Muscle of leg (tissue), 11 donors: ENCODE measurements around the gene PARP14. TPM values are rescaled to one million over a fixed set of nuclear protein-coding genes. Genes with fewer than 3 reads are reported as not detected.
"Not testable (repeated sequence)": the region's sequence is repeated elsewhere in the genome, so short reads cannot be mapped to it uniquely, and the experiment has no call there.

Experiments used
- DNase-seq: peaks from one replicate; pipeline ENCODE4 v3.0.0; 2013
- H3K27ac ChIP-seq: one replicate; pipeline ENCODE4 v1.5.1; 2013; ENCODE audit warnings: mild to moderate bottlenecking, low read length, control low read depth
- H3K27me3 ChIP-seq: one replicate; pipeline ENCODE4 v1.6.1; 2013; ENCODE audit warnings: low read length; ENCODE audit not compliant: control insufficient read depth, insufficient read depth
- H3K36me3 ChIP-seq: one replicate; pipeline ENCODE4 v1.6.1; 2013; ENCODE audit warnings: low read length; ENCODE audit not compliant: control insufficient read depth, insufficient read depth
- H3K4me1 ChIP-seq: one replicate; pipeline ENCODE4 v1.6.1; 2013; ENCODE audit warnings: low read length; ENCODE audit not compliant: control insufficient read depth, insufficient read depth
- H3K4me3 ChIP-seq: one replicate; pipeline ENCODE4 v1.5.1; 2013; ENCODE audit warnings: low read length, control low read depth
- H3K9me3 ChIP-seq: replicated peaks from 2 replicates; pipeline ENCODE4 v1.6.1; 2013; ENCODE audit warnings: low read depth, low read length; ENCODE audit not compliant: control insufficient read depth
- WGBS: methylation state at CpG from one replicate; pipeline ENCODE4 v1.1.5; 2013; ENCODE audit warnings: missing lambda C conversion rate; ENCODE audit not compliant: insufficient coverage; 5-methylcytosine and 5-hydroxymethylcytosine counted together
- polyA plus RNA-seq, 8 donors: library from polyadenylated mRNA; unstranded; fragments of 120-200 nt; gene quantifications; one replicate each; pipeline versions ENCODE4 v1.2.1 to v1.2.3, GENCODE V29; 2013; ENCODE audit warnings: inconsistent platforms in 1 of 8, low replicate concordance in 1 of 8; ENCODE audit not compliant: insufficient read length in 8 of 8, insufficient read depth in 1 of 8
- total RNA-seq: library from RNA; stranded (reverse); fragments of 120-200 nt; gene quantifications from one replicate; pipeline ENCODE4 v1.2.4, GENCODE V29; 2013

PARP14 gene
- total and polyA plus RNA-seq, 9 donors = 6.6 to 12.9 (median 8.7) TPM

GRCh38 chr3:122742234-122742633 is 61.6 kb downstream of the PARP14 start:
- no peak overlapping the region for H3K4me3 ChIP-seq
- H3K36me3 ChIP-seq = peaks cover 12% of the 10 kb centered on the region
- no peaks in the 10 kb centered on the region for H3K27me3 ChIP-seq
- DNase-seq = no peak
- no peak overlapping the region for H3K27ac ChIP-seq
- H3K4me1 ChIP-seq = no peaks in the 10 kb centered on the region
- no peaks in the 10 kb centered on the region for H3K9me3 ChIP-seq

- DNase-seq = no peak
- H3K27ac ChIP-seq = no peak overlapping the region
- peaks cover 12% of the 10 kb centered on the region for H3K36me3 ChIP-seq
- H3K4me1 ChIP-seq = no peaks in the 10 kb centered on the region
- 100% methylated on average over 1 of the region's 4 CpGs for WGBS
- no peaks in the 10 kb centered on the region for H3K9me3 ChIP-seq
- no peak overlapping the region for H3K4me3 ChIP-seq
- H3K27me3 ChIP-seq = no peaks in the 10 kb centered on the region
Measured at GRCh38 chr3:122743581-122744120, 63.0 kb downstream of the PARP14 start.

DNA sequence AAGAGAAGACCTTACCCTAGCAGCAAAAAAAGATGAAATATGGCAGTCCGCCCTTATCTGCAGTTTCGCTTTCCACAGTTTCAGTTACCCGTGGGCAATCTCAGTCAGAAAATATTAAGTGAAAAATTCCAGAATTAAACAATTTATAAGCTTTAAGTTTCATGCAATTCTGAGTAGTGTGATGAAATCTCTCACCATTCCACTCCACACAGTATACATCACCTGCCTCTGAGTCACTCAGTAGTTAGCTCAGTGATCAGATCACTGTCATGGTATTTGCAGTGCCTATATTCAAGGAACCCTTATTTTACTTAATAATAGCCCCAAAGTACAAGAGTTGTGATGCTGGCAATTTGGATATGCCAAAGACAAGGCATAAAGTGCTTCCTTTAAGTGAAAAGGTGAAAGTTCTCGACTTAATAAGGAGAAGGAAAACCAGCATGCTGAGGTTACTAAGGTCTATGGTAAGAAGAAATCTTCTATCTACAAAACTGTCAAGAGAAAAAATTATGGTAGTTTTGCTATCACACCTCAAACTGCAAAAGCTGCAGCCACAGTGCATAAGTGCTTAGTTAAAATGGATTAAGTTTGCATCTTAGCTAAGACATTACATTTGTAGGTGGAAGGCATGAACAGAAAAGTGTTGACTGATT is 64.9 kb downstream of the PARP14 start:
- Histone ChIP-seq H3K4me1 (no peaks in the 10 kb centered on the region), H3K27ac (no peak overlapping the region), H3K9me3 (no peaks in the 10 kb centered on the region), H3K4me3 (no peak overlapping the region), H3K27me3 (no peaks in the 10 kb centered on the region), H3K36me3 (peaks cover 1% of the 10 kb centered on the region)
- DNase-seq = no peak
- WGBS = no CpG with 5 or more reads among the region's 4 CpGs

GRCh38 chr3:122747295-122747694 is 66.7 kb downstream of the PARP14 start:
- not testable (repeated sequence) for DNase-seq, H3K4me3 ChIP-seq, H3K27me3 ChIP-seq, H3K27ac ChIP-seq, H3K36me3 ChIP-seq, H3K9me3 ChIP-seq, H3K4me1 ChIP-seq
- 97% methylated on average over 6 of the region's 35 CpGs for WGBS

GRCh38 chr3:122748347-122748746 is 67.7 kb downstream of the PARP14 start:
- no CpG with 5 or more reads among the region's 1 CpG for WGBS
- H3K36me3 ChIP-seq = peaks cover 5% of the 10 kb centered on the region
- H3K9me3 ChIP-seq = no peaks in the 10 kb centered on the region
- no peak overlapping the region for H3K27ac ChIP-seq
- no peaks in the 10 kb centered on the region for H3K27me3 ChIP-seq
- no peaks in the 10 kb centered on the region for H3K4me1 ChIP-seq
- H3K4me3 ChIP-seq = no peak overlapping the region
- no peak for DNase-seq

DNA sequence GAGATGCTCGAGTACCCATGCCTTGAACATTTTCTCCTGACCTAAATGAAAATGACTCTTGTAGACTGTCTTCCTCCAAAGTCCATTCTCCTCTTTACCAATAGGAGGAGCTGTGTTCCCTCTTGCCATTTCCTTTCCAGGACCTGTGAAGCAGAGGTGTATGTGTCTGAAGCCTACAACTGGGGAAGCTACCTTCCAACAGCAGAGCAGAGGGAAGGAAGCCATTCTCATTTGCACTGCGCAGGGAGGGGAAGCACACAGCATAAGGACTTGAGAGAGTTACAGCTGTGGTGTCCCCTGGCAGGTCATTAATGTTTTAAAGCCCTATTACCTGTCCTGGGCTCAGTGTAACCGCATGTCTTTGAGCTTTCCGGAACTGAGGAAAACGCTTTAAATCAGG is 74.3 kb downstream of the PARP14 start:
- H3K27me3 ChIP-seq = no peaks in the 10 kb centered on the region
- H3K36me3 ChIP-seq = peaks cover 10% of the 10 kb centered on the region
- DNase-seq = peak; percentile 17
- no peak overlapping the region for H3K27ac ChIP-seq
- H3K9me3 ChIP-seq = no peaks in the 10 kb centered on the region
- H3K4me1 ChIP-seq = no peaks in the 10 kb centered on the region
- no peak overlapping the region for H3K4me3 ChIP-seq
- whole genome bisulfite sequencing = 50% methylated on average over 2 of the region's 5 CpGs

DNA sequence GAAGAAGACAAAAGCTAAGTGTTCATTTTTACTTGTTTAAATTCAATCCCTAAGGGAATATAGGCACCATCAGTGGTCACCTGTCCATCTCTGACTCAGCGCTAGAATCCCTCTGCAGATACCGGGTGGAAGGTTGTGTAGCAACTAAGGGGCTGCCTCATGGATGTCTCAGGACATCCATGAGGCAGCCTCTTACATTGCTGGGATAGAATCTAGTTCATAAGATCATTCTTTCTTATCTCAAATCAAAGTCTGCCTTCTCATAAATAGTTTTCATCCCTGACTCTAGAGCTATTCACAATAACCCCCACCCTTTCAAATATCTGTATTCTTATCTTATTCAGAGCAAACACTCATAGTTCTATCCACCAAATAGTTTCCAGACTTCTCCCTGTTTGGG is 74.9 kb downstream of the PARP14 start:
- Histone ChIP-seq H3K4me1 (no peaks in the 10 kb centered on the region), H3K27me3 (no peaks in the 10 kb centered on the region), H3K9me3 (no peaks in the 10 kb centered on the region), H3K27ac (no peak overlapping the region), H3K4me3 (no peak overlapping the region), H3K36me3 (peaks cover 10% of the 10 kb centered on the region)
- WGBS = no CpG with 5 or more reads among the region's 2 CpGs
- DNase-seq = no peak

DNA sequence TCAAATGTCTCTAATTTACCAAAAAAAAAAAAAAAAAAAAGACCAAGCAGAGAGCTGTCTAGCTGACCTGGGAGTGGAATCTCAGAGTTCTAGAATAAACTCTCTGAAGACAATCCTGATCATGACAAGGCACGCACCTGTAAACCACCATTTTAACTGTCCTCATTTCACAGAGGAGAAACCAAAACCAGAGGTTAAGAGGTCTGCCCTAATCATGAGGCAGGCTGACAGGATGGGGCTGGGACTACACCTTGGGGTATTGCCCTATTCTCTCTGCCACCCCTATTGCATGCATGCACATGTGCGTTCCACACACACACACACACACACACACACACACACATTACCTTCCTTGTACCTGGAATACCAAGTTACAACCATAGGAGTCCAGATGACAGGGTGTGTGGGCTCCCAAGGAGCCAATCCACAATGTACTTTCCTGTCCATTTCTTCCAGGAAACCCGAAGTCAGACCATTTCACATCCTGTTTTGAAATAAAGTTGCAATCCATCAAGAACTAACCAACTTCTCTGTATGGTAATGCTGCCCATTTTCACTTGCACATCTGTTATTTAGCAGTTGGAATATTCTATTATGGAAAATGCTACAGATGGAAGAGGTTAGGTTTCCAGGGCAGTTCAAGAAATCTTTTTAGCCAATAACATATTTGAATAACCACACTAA is 78.4 kb downstream of the PARP14 start:
- Histone ChIP-seq H3K4me1 (no peaks in the 10 kb centered on the region), H3K36me3 (peaks cover 8% of the 10 kb centered on the region), H3K27me3 (no peaks in the 10 kb centered on the region), H3K9me3 (no peaks in the 10 kb centered on the region), H3K27ac (no peak overlapping the region), H3K4me3 (no peak overlapping the region)
- WGBS = 100% methylated on average over 1 of the region's 3 CpGs
- peak; percentile 48 for DNase-seq

DNA sequence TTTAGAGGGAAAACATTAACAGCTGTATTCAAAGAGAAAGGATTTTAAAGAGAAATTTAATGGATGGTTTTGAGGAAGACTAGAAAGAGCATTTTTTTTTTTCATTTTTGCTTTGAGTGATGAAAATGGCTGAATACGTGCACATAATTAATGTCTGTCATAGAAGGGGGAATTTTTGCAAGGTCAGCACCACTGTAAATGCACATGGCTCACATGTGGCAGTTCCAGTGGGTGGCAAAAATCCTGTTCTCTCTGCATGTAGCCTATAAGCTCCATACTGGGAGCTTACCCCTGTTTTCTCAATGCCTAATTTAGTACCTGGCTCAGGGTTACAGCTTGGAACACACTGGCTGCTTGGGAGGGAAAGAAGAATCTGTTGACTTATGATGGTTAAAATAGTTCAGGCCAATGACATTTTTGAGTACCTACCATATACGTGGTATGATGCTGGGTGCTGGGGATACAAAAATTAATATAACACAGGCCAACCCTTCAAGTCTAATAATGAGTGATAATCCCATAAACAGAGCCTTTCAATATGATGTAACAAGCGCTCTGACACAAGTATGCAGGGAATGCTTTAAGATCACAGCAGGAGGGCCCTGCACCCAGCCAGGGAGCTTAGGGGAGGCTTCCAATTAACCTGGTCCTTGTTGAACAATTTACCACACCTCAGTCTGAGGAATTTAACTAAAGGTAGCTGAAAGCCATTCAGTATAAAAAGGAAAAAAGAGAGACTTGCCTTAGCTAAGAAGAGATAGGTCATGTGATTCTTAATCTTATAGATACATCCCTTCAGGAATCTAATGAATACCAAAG is 80.0 kb downstream of the PARP14 start:
- Histone ChIP-seq H3K27me3 (no peaks in the 10 kb centered on the region), H3K27ac (no peak overlapping the region), H3K36me3 (peaks cover 3% of the 10 kb centered on the region), H3K4me1 (no peaks in the 10 kb centered on the region), H3K9me3 (no peaks in the 10 kb centered on the region), H3K4me3 (no peak overlapping the region)
- DNase-seq = no peak
- 100% methylated on average over 1 of the region's 3 CpGs for WGBS

GRCh38 chr3:122766430-122766829 is 85.8 kb downstream of the PARP14 start:
- H3K4me3 ChIP-seq = no peak overlapping the region
- WGBS = no CpG with 5 or more reads among the region's 3 CpGs
- H3K27ac ChIP-seq = no peak overlapping the region
- no peaks in the 10 kb centered on the region for H3K36me3 ChIP-seq
- no peak for DNase-seq
- H3K27me3 ChIP-seq = no peaks in the 10 kb centered on the region
- no peaks in the 10 kb centered on the region for H3K9me3 ChIP-seq
- H3K4me1 ChIP-seq = no peaks in the 10 kb centered on the region
